NCI-H2171 treated with DMSO at 0.1 percent for 48 hours (cell line): ENCODE results near the gene TMEM80.
A peak's percentile ranks its signal among the peaks of the same experiment; 100 is the strongest.

Experiments used
- DNase-seq: peaks from one replicate; lab custom pipeline; 2025; lab: John Stamatoyannopoulos, UW

The TMEM80 gene

DNA sequence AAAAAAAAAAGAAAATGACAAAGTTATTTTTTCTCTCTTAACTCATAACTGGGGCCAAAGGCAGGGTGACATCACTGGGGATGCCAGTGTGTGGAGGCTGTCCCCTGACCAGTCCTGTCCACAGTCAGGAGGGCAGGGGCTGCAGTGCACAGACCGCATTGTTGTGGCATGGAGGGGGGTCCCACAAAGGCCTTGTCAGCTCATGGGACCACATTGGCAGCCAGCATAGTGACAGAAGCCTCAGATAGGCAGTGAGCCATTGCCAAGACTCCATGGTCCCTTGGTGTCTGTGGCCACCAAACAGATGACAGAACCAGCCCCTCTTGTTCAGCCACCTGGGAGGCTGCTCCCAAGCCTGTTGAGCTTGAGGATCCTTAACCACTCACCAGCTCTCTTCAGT lies 4.1 kb downstream of the TMEM80 start:
- no peak for DNase-seq

DNA sequence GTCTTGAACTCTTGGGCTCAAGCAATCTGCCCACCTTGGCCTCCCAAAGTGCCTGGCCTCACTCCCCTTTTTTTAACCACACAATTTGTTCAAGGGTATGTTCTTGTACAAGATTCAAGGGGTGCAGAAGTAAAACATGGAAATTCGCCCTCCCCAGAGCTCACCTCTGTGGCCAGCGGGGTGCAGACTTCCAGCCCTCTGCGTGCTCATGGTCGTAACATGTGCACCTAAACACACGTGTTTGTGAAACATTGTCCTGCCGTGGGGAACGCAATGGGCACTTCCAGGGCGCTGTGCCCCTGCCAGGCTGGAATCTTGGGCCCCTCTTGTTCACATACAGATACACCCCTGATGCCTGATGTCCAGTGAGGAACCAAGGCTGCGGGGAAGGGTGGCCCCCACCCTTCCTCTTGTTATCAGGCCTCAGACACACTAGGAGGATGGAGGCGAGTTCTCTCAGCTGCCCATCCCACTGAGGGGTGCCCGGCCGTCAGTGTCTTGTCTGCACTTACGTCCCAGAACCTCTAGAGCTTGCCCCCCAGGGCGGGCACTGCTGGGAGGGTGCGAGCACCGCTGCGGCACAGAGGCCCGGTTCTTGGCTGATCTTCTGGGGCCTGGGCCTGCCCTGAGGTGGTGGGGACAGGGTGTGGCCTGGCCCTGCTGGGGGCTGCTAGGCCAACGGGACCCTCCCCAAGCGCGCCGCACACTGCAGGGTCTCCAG lies 6.3 kb downstream of the TMEM80 start:
- no peak for DNase-seq

DNA sequence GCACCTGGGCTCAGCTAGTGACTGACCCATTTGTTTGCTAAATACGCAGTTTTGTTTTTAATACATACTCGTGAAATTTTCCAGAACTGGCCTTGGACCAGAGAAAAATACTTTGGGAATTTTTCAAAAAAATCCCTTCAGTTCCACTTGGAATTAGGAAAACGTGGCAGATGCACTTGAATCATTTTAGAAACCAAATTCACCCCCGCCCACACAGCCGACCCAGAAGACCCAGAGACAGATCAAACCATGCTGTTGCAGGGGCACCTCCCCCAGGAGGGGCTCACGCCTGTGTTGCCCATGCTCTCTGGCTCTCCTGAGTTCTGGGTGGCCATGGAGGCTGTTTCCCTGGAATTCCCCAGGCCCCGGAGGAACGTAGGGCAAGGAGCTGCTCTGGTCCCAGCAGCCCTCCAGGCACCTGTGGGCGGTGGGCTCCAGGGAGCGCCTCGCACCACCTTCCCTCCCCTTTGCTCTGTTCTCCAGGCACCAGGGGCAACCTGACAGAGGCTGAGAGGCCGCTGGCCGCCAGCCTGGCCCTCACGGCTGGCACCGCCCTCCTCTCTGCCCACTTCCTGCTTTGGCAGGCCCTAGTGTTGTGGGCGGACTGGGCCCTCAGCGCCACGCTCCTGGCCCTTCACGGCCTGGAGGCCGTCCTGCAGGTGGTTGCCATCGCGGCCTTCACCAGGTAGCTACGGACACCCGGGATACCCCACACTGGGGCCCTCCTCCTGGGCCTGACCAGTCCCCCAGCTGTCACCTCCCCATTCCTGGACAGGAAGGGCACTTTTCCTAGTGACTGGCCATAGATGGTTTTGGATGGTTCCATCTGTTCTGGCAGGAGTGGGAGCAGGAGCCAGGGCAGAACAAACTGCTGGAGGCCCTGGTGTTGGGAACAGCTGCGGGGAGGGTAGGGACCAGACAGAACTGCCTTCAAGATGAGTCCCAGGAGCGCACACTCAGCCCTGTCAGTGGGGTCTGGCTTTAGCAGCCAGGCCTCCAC lies 7.1 kb downstream of the TMEM80 start:
- DNase-seq, result no peak

DNA sequence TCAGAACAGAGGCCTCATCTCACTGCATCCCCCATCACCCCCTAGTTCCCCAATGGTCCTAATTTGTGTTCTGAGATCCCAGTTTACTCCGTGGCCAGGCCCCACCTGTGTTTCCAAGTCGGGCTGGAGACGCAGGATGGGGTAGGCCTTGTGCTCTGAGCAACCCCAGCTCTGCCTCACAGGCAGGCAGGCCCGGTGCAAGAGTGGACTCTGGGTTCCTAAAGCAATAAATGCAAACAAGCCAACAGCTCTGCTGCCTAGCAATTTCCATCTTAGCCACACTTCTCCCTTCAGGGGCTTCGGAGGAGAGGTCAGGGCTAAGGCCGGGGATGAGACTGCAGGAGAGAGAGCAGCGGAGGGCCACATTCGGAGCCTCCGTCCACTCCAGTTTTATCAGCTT lies 7.9 kb downstream of the TMEM80 start:
- DNase-seq, result no peak

DNA sequence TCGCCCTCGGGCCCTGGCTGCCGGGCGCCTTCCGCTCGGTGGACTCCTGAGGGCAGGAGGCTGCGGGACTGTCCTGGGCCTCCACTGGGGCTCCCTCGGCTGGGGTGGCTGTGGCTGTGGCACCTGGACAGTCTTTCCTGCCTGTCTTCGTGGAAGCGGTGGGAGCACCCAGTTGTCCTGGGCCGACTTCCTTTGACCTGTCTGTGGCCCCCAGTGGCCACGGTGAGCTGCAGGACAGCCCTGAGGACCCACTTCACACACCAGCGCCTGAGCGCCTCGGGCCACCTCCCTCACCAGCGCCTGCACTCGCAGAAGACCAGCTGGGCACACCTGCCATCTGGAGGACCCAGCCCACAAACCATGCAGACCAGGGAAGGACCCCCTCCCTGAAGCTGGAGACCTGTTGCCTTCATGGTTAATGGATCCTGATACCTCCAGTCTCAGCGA lies 8.6 kb downstream of the TMEM80 start:
- DNase-seq, result no peak

DNA sequence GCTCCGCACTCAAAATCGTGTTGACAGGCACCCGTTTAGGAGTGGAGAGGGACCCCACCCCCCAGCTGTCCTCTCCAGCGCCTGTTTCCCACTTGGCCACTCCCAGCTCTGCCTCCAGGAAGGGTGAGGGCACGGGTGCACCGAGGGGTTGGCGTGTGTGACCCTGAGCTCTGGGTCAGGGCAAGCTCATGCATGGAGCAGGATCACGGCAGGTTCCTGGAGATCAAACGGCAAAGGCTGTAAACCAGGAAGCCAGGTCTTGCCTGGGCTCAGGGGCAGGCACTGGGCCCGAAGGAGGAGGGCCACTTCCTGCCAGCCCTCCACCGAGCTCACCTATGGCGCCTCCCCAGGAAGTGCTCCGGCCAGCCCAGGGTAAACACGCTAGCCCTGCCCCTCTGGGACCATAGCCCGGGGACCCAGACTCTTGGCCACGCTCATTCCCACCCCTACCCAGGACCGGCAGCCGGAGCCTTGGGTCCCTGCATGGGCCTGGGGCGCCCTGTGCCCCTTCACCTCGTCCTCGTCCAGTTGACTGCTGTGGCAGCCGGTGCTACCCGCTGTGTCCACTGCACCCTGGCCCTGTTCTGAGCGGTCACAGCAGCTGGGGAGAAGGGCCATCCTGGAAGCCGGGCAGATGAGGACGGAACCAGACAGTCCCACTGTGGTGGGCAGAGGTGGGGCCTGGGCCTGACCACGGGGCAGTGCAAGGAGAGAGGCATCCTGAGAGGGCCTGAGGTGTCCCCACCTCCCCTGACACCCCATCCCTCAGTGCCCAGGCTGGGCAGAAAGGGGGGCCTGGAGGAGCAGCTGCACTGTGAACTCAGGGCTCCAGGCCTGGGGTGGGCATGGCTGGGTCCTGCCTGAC lies 9.4 kb downstream of the TMEM80 start:
- no peak for DNase-seq

DNA sequence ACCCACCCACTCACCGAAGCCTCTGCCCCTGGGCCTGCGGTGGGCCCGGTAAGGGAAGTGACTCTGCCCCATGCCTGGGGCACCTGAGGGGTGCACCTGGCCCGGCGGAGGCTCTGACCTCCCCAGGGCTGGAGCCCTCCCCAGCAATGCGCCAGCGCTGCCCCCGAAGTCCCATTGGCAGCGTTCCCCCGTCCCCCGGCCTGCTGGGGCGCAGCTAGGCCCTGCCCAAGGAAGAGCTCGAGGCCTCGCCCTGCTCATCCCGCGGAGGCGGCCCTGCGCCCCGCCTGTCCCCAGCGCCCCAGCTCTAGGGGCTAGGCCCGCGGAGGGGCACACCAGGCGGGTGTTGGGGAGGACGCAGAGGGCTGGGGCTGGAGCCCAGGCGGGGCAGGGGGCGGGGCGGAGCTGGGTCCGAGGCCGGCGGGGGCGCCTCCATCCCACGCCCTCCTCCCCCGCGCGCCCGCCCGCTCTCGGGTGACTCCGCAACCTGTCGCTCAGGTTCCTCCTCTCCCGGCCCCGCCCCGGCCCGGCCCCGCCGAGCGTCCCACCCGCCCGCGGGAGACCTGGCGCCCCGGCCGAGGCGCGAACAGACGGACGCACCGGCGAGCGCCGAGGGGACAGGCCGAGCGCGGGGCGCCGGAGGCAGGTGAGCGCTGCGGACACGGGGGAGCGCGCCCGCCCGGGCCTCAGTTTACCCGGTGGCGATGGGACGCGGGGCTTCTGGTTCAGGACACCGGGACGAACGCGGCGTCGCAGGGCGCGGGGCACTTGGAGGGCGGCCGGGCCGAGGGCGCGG lies 10.2 kb downstream of the TMEM80 start, which contains the start of gene EPS8L2:
EPS8L2 (plus strand) TSS at position 586 of the 793 bp plus-strand sequence. CDS start 3,177 bp downstream, outside the sequence.
- no peak for DNase-seq

DNA sequence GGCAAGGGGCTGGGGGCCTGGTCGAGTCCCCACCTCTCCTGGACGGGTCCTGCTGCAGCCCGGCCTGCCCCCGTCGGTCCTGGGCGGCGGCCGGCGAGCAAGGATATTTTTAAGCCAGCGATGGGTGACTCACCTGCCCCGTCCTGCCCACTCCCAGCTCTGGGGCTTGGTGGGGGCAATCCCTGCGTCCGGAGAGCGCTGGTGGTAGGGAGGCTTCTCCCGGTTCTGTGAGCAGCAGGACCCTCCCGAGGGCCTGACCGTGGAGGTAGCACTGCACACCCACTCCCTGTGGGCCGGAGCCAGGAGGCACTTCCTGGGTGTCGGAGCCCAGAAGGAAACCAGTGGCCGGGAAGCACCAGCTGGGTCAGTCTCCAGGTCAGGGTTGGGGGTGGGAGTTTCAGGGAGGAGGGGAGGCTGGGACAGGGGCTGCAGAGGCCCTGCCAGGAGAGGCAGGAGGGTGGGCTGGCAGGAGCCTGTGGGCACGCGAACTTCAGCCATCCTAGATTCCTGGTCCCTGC lies 10.9 kb downstream of the TMEM80 start:
- DNase-seq, result no peak

DNA sequence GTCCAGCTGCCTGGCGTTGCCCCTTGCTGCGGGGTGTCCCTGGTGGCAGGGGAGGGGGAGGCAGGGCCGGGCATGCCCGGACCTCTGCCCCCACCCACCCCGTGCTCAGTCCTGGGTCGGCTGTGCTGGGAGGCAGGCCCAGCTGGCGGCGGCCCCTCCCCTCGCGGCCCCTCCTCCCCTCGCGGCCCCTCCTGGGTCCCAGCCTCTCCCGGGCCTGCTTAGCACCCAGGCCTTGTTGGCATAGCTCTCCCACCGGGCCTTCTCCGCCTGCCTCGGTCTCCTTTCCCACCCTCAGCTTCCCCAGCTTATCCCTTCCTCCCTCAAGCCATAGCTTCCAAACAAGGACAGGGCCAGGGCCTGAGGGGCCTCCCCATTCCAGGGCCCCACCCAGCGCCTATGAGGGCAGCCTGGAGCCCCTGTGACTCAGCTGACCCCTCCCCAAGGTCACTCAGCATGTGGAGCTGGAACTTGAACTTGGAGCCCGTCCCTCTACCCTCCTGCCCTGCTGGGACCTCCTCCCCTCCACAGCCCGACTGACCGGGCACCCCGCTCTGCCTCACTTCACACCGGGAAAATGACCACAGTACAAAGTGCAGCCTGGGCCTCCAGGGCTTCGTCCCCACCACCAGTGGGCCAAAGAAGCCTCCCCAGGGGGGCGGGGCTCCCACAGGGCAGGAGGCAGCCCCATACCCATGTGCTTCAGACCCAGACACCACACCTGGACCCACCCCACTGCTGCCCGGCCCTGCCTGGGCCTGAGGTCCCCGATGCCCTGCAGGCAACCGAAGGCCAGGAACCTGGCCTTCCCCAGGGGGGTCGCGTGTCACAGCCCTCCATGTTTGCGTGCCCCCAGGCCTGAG lies 11.6 kb downstream of the TMEM80 start:
- peak; percentile 26 for DNase-seq

DNA sequence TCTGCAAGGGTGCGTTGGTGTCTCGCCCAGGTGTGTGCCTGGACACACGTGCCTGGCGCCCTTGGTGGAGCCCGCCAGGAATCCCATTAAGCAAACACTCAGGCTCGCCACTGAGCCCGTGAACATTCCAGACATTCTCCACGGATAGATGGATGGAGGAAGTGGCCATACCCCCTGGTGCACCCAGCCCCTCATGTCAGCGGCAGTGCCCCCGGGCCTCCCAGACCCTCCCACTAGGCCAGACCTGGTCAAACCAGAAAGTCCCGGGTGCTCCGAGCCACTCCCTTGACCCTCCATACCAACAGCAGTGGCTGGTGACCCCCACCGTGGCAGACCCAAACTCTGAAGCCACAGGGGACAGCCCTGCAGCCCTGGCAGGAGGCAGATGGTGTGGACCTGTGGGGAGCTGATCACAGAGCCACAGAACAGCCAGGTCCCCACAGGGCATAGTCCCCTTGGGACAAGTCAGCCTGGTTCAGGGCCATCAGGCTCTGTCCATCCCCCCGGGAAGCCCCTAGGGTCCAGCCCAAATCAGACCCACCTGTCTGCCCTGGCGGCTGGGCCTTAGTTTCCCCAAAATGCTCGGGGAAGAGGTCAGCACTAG lies 12.3 kb downstream of the TMEM80 start:
- no peak for DNase-seq

DNA sequence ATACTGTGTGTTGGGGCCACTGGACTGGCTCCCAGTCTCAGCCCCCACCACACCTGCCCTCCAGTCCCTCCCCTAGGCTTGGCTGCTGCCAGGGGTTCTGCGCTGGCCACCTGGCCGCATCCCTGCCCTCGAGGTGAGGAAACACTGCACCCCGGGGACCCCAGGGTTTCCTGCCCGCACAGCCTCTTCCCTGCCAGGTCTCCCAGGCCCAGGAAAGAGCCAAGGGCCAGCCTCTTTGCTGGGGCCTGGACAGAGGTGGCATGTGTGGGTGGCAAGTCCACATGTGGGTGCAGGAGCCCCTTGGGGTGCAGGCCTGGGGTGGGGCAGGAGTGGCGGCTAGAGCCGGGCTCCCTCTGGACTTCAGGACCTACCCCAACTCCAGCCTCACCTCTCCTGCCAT lies 12.9 kb downstream of the TMEM80 start:
- DNase-seq, result no peak

DNA sequence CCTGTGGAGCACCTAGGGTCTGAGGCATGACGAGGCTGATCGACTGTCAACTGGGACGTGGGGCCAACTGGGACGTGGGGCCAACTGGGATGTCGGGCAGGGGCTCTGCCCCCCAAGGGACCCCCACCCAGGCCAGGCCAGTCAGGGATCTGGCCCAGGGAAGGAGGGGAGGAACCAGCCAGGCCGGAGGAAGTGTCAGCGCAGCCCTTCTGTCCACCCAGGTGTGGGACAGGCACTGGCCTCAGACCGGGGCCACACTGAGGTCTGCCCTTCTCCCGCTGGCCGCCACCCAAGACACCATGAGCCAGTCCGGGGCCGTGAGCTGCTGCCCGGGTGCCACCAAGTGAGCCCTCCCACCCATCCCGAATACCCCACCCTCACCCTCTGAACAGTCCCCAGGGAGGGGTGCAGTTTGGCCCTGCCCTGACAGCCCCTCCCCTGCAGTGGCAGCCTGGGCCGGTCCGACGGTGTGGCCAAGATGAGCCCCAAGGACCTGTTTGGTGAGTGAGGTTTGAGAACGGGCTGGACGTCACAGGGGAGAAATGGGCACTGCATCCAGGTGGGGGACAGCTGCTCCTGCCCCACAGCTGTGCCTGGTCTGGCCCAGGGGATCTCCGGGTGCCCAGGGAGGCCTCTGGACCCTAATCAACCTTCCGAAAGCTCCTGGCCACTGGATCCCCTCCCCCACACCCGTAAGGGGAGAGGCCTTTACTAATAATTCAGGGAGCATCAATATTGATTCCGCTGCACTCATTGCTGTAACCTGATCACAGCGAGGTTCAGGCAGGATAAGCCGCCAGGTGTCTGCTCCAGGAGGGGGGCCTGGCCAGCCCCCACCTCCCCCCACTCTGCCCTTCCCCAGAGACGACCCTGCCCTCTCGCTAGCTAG lies 13.7 kb downstream of the TMEM80 start:
- peak; percentile 6 for DNase-seq

DNA sequence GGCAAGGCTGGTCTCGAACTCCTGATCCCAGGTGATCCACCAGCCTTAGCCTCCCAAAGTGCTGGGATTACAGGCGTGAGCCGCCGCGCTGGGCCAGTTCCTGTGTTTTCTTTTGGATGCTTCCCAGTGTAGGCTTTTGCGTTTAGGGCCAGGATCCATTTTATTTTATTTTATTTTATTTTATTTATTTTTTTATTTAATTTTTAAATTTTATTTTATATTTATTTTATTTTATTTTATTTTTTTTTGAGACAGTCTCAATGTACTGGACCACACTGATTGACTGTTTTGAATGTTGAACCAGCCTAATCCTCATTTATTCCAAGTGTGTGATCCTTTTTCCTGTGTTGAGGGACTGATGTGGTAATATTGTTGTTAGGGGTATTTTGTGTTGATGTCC lies 18.8 kb downstream of the TMEM80 start:
- DNase-seq, result no peak

DNA sequence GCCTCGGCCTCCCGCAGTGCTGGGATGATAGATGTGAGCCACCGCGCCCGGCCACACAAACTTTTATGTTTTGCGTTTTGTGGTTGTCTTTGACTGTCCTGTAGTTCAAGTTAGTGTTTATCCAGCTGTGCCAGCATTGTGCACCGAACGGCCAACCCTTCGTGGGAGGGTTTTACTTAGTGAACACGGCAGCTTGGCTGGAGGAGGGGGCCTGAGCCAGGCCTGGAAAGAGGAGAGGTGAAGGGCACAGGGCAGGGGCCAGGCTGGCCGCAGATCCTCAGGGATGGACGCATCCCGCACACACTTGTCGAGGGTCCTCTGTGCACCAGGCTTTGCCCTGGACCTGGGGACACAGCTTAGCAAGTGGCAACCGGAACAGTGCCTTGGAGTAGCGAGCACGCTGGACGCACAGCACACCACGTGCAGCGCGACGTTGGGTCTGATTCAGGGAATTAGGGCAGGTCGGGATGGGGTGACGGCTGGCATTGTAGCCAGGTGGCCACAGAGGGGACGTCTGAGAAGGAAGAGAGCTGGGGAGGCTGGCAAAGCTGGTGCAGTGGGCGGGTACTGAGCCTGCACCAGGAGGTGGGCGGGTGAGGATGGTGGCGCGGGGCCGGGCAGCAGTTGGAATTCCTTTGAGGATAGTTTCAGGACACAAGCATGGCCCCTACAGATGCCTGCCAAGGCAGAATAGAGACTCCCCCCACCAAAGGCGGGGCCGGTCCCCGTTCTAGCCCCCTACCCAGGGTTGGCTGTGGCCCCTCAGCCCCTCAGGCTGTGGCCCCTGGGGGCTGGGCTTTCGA lies 23.8 kb downstream of the TMEM80 start:
- no peak for DNase-seq

DNA sequence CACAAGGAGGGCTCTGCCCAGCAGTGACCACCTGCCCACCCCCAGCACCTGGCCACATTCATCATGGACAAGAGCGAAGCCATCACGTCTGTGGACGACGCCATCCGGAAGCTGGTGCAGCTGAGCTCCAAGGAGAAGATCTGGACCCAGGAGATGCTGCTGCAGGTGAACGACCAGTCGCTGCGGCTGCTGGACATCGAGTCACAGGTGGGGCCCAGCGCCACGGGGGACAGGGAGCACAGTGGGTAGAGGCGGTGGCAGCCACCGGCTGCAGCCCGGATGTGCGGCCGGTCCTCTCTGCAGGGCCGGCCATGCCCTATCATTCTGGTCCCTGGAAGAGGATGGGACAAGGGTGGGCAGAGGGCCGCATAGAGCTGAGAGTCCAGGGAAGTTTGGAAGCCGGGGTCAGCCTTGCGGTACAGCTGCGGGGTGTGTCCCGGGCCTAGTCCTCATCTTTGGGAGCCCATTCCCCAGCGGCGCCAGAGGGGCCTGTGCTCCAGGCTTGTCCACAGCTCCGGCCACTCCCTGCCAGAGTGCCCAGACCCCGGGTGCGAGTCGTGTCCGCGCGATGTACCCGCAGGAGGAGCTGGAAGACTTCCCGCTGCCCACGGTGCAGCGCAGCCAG lies 24.5 kb downstream of the TMEM80 start:
- no peak for DNase-seq

DNA sequence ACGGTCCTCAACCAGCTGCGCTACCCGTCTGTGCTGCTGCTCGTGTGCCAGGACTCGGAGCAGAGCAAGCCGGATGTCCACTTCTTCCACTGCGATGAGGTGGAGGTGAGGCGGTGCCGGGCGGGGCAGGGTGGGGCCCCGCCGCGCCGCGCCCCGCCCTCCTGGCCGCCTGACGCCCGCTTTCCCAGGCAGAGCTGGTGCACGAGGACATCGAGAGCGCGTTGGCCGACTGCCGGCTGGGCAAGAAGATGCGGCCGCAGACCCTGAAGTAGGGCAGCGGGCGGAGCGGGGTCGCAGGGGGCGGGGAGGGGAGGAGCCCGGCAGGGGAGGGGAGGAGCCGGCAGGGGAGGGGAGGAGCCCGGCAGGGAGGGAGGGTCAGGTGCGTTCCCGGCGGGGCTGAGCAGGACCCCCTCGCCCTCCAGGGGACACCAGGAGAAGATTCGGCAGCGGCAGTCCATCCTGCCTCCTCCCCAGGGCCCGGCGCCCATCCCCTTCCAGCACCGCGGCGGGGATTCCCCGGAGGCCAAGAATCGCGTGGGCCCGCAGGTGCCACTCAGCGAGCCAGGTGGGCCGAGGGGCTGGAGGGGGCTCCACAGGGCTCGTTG lies 25.1 kb downstream of the TMEM80 start:
- DNase-seq, result no peak

DNA sequence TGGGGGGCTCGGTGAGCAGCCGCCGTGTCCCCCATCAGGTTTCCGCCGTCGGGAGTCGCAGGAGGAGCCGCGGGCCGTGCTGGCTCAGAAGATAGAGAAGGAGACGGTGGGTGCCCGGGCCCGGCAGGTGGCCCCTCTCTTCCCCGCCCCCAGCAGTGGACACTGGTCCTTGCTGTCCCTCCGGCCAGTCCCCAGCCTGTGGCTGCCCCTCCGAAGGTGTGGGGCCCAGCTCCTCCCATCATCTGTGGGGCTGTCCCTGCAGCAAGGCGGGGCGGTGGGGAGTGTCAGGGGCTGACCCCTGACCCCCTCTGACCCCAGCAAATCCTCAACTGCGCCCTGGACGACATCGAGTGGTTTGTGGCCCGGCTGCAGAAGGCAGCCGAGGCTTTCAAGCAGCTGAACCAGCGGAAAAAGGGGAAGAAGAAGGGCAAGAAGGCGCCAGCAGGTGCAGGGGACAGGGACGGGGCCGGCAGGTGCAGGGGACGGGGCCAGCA lies 25.7 kb downstream of the TMEM80 start:
- DNase-seq, result no peak
